Esophagus muscularis mucosa (tissue), 4 donors: Measurements from ENCODE around the gene ARFRP1. TPM values are rescaled to one million over a fixed set of nuclear protein-coding genes. Genes with fewer than 3 reads are reported as not detected.

Source experiments
- DNase-seq: peaks from one replicate; pipeline ENCODE4 v3.0.0-alpha.2; 2017; ENCODE audit errors: extremely low spot score
- H3K27ac ChIP-seq, 4 donors: fragments of 200-600 bp; sonication (generic); replicated peaks in 1 of 4; 1 replicate in 3 of 4; 2 replicates in 1 of 4; pipeline ENCODE4 v1.5.1; 2016 to 2019; ENCODE audit warnings: mild to moderate bottlenecking in 1 of 4
- H3K27me3 ChIP-seq, 4 donors: fragments of 200-600 bp; sonication (generic); one replicate each; pipeline versions ENCODE4 v1.5.1 to v1.6.0; 2016 to 2019
- H3K36me3 ChIP-seq, 4 donors: fragments of 200-600 bp; sonication (generic); one replicate each; pipeline ENCODE4 v1.5.1; 2016 to 2019
- H3K4me1 ChIP-seq, 4 donors: fragments of 200-600 bp; sonication (generic); one replicate each; pipeline ENCODE4 v1.5.1; 2016 to 2019
- H3K4me3 ChIP-seq, 4 donors: fragments of 200-600 bp; sonication (generic); 1 replicate in 2 of 4; 2 replicates in 2 of 4; pipeline ENCODE4 v1.5.1; 2016 to 2019; ENCODE audit warnings: mild to moderate bottlenecking in 4 of 4, moderate library complexity in 1 of 4
- H3K9me3 ChIP-seq, 4 donors: fragments of 200-600 bp; sonication (generic); 1 replicate in 3 of 4; 2 replicates in 1 of 4; pipeline ENCODE4 v1.5.1; 2016 to 2019
- CTCF ChIP-seq, 3 experiments: fragments of 200-600 bp in 2 of 3; fragments of 450-650 bp in 1 of 3; sonication (generic) in 2 of 3; IDR thresholded peaks; one replicate each; pipeline ENCODE4 v1.5.1; 2017 to 2019; ENCODE audit warnings: antibody characterized with exemption in 3 of 3, mild to moderate bottlenecking in 2 of 3, moderate library complexity in 1 of 3
- EP300 ChIP-seq: sonication (generic); formaldehyde crosslinking; IDR thresholded peaks from one replicate; pipeline ENCODE4 v1.6.1; 2017; ENCODE audit warnings: antibody characterized with exemption
- POLR2A ChIP-seq: fragments of 450-650 bp; IDR thresholded peaks from one replicate; pipeline ENCODE4 v1.6.1; 2017; ENCODE audit warnings: antibody characterized with exemption, moderate library complexity, mild to moderate bottlenecking, low read depth
- POLR2AphosphoS5 ChIP-seq, 2 donors: sonication (generic); formaldehyde crosslinking; IDR thresholded peaks; one replicate each; pipeline ENCODE4 v1.6.1; 2017; ENCODE audit warnings: antibody characterized with exemption in 2 of 2
- WGBS: methylation state at CpG from one replicate; pipeline ENCODE4 v1.1.5; 2018; 5-methylcytosine and 5-hydroxymethylcytosine counted together
- intact Hi-C: fragments of 100-400 bp; cut with DNase I; formaldehyde crosslinking; loops from one replicate; pipeline ENCODE4 v1.15.1; 2023
- total RNA-seq, 4 donors: library from RNA; depleted of rRNA; stranded (reverse); fragments of >200 nt; gene quantifications; one replicate each; pipeline versions ENCODE4 v1.1.0 to v1.2.1, GENCODE V29; 2016

ARFRP1 gene
- total RNA-seq, 4 donors from 2014 or later = 34.1 to 46.5 (median 44.6) TPM

DNA sequence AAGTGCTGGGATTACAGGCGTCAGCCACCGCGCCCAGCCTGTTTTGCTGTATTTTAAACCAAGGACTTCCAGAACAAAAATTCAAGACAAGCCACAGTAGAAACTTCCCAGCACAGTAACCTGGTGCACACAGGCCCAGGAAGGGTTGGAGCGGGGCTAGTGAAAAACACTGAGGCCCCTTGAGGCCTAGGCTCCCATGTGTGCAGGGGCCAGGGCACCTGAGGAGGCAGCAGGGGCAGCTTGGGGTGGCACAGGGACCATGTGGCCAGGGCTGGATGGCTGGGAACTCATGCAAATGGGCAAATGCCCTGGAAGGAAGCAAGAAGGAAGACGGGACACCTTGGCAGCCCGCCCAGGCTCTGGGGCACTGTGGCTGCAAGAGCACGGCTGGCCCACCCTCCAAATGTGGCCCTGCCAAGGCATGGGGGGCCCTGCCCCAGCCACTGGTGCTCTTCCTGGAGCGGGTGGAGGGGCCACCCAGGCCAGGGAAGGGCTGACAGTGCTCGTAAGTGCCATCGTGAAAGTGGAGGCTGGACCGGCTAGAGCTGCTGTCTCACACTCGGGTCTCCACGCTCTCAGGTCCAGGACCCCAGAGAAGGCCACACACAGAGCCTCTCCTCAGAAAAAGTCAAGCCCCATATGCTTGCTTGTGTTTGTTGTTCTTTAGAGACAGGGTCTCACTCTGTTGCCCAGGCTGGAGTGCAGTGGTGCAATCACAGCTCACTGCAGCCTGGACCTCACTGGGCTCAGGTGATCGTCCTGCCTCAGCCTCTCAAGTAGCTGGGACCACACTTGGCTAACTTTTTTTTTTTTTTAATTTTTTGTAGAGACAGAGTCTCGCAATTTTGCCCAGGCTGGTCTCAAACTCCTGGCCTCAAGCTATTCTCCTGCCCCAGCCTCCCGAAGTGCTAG is 42.1 kb upstream of the ARFRP1 start:
- over 99% methylated on average over 9 of the region's 16 CpGs for WGBS
- Histone ChIP-seq H3K27me3 (no peaks in the 10 kb centered on the region), H3K4me1 (peaks cover 0 to 3% (median 0%) of the 10 kb centered on the region in 4 donors), H3K27ac (no peak overlapping the region), H3K4me3 (no peak overlapping the region), H3K36me3 (peaks cover 0 to 75% (median 32%) of the 10 kb centered on the region in 4 donors), H3K9me3 (no peaks in the 10 kb centered on the region)
- TF ChIP-seq CTCF (IDR thresholded peaks at IDR 0.05) = no peak
- TF ChIP-seq POLR2AphosphoS5 (IDR thresholded peaks at IDR 0.05) = no peak
- TF ChIP-seq POLR2A = no peak
- TF ChIP-seq EP300 = no peak
- no peak for DNase-seq
- intact Hi-C loops = no loop called here

GRCh38 chr20:63748934-63749270 is 41.1 kb upstream of the ARFRP1 start:
- H3K4me3 ChIP-seq = no peak overlapping the region
- 92% methylated on average over 11 of the region's 11 CpGs for WGBS
- H3K36me3 ChIP-seq = peaks cover 0 to 85% (median 35%) of the 10 kb centered on the region in 4 donors
- TF ChIP-seq EP300 (no peak), POLR2A (no peak), POLR2AphosphoS5 (IDR thresholded peaks at IDR 0.05) (no peak), CTCF (IDR thresholded peaks at IDR 0.05) (no peak)
- H3K9me3 ChIP-seq = no peaks in the 10 kb centered on the region
- H3K4me1 ChIP-seq = peaks cover 0 to 3% (median 0%) of the 10 kb centered on the region in 4 donors
- H3K27me3 ChIP-seq = no peaks in the 10 kb centered on the region
- DNase-seq = no peak
- intact Hi-C loops = no loop called here
- H3K27ac ChIP-seq = no peak overlapping the region

DNA sequence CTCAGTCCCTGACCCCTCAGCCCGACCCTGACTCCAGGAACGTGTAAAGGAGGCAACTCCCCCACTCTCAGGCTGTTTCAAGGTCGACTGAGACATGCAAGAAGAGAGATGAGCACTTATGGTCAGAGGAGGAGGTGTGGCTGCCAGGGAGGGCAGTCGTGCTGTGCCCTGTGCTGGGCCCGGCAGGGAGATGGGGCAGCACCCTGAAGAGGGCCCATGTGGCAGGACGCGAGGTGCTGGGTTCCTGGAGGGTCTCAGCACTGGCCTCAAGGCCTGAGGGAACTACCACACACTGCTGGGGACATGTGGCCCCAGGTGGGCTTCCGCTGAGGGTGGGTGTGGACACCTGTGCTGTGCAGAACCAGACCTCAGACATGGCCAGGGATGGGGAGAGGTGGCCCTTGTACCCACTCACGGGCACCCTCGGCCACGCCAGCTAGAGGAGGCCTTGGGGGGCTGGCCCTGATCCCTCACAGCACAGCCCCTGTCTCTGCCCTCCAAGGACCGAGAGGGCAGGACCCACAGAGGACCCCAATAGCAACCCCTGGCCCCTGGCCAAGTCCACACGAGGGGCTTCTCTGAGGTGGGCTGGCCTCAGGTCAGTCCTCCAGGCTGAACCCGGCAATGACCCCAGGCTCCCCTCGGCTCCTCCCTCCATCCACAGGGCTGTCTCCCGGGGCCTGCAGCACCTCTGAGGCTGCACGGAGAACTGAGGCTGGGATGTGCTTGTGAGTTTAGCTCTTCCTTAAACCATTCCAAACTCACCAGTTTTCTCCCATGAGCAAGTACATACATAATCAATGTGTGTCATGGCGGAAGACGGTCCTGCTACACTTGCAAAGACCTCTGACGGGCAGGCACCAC is 40.5 kb upstream of the ARFRP1 start:
- Histone ChIP-seq H3K9me3 (no peaks in the 10 kb centered on the region), H3K27me3 (no peaks in the 10 kb centered on the region), H3K4me3 (no peak overlapping the region), H3K36me3 (peaks cover under 1 to 86% (median 40%) of the 10 kb centered on the region in 4 donors), H3K27ac (no peak overlapping the region), H3K4me1 (peaks cover 0 to 3% (median under 1%) of the 10 kb centered on the region in 4 donors)
- TF ChIP-seq EP300 (no peak), POLR2AphosphoS5 (IDR thresholded peaks at IDR 0.05) (no peak), CTCF (IDR thresholded peaks at IDR 0.05) (no peak), POLR2A (no peak)
- intact Hi-C loops = no loop called here
- no peak for DNase-seq
- 72% methylated on average over 4 of the region's 20 CpGs for WGBS

DNA sequence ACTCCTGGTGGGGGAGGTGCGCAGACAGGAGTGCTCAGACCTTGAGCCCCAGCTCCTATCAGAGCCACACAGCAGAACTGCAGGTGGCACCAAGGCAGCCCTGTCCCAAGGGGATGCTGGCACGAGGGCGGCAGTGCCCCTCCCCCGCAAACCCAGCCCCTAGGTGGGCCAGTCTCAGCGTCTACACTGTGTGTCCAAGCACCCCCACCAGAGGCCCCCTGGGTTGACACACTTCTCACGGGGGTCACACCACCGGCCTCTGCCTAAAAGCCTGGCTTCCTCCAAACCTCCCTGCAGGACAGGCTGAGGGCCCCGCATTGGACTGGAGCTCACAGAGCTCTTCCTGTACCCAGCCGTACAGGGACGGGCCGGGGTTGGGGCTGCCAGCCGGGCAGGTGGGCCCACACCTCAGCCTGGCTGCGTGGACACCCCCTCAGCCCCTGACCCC is 39.9 kb upstream of the ARFRP1 start:
- no peak for DNase-seq
- H3K9me3 ChIP-seq = no peaks in the 10 kb centered on the region
- no peaks in the 10 kb centered on the region for H3K27me3 ChIP-seq
- 100% methylated on average over 2 of the region's 13 CpGs for WGBS
- intact Hi-C loops = no loop called here
- TF ChIP-seq CTCF (IDR thresholded peaks at IDR 0.05) (no peak), POLR2AphosphoS5 (IDR thresholded peaks at IDR 0.05) (no peak), POLR2A (no peak), EP300 (no peak)
- no peak overlapping the region for H3K4me3 ChIP-seq
- H3K27ac ChIP-seq = no peak overlapping the region
- peaks cover 7 to 86% (median 45%) of the 10 kb centered on the region in 4 donors for H3K36me3 ChIP-seq
- peaks cover 0 to 7% (median 4%) of the 10 kb centered on the region in 4 donors for H3K4me1 ChIP-seq
